Lower leg skin (tissue), 3 donors: ENCODE measurements around the gene EHD1.

Experiments
- CTCF ChIP-seq, 3 donors: fragments of 450-650 bp; IDR thresholded peaks; one replicate each; pipeline ENCODE4 v1.5.1; 2016; ENCODE audit warnings: antibody characterized with exemption in 3 of 3, mild to moderate bottlenecking in 3 of 3, moderate library complexity in 2 of 3
- POLR2A ChIP-seq, 2 donors: fragments of 450-650 bp; IDR thresholded peaks; one replicate each; pipeline ENCODE4 v1.6.1; 2016 to 2017; ENCODE audit warnings: antibody characterized with exemption in 2 of 2, mild to moderate bottlenecking in 1 of 2, moderate library complexity in 1 of 2

- TF ChIP-seq CTCF (IDR thresholded peaks at IDR 0.05): no peak
- no peak for TF ChIP-seq POLR2A (IDR thresholded peaks at IDR 0.05)
These were observed 13.7 kb downstream of the EHD1 start for GRCh38 chr11:64864473-64865285.
